Cardiac fibroblast (primary cell): ENCODE results near the gene SPAG5.

Experiments used
- DNase-seq, 2 donors: peaks; one replicate each; pipeline versions ENCODE4 v3.0.0 to v3.0.0-alpha.2; 2010; ENCODE audit warnings: low read depth in 2 of 2
- H3K4me3 ChIP-seq, 2 donors: replicated peaks in 1 of 2; 1 replicate in 1 of 2; 2 replicates in 1 of 2; pipeline ENCODE4 v1.5.1; 2011; ENCODE audit warnings: low read depth in 2 of 2, low read length in 2 of 2, mild to moderate bottlenecking in 2 of 2, moderate library complexity in 1 of 2
- CTCF ChIP-seq: IDR thresholded peaks from one replicate; pipeline ENCODE4 v1.5.1; 2011; ENCODE audit warnings: low read depth, mild to moderate bottlenecking, low read length, inconsistent platforms

The SPAG5 gene

GRCh38 chr17:28529013-28529400 is 69.8 kb downstream of the SPAG5 start:
- DNase-seq: no peak
- no peak overlapping the region for H3K4me3 ChIP-seq
- no peak for TF ChIP-seq CTCF

- peak in 1 of 2 donors; percentile 29 for DNase-seq
- TF ChIP-seq CTCF: no peak
Measured at GRCh38 chr17:28528327-28529012, 70.4 kb downstream of the SPAG5 start.

GRCh38 chr17:28527859-28528258 is 71.0 kb downstream of the SPAG5 start:
- TF ChIP-seq CTCF: no peak
- no peak for DNase-seq
- no peak overlapping the region for H3K4me3 ChIP-seq

More at GRCh38 chr17:28528327-28529012, 70.4 kb downstream of the SPAG5 start:
- H3K4me3 ChIP-seq: no peak overlapping the region
